A549 (cell line): ENCODE measurements around the gene TRIM69. TPM values are rescaled to one million over a fixed set of nuclear protein-coding genes. Genes with fewer than 3 reads are reported as not detected.

ENCODE experiments used
- ATAC-seq, 2 experiments: fragments of 200-7000 bp in 1 of 2; fragments of >200 bp in 1 of 2; cut with Nextera tagmentation in 1 of 2; cut with Tn5 transposase in 1 of 2; 3 replicates each; pipeline versions ENCODE4 v1.8.0 to v1.9.1; 2018 to 2020; ENCODE audit warnings: mild to moderate bottlenecking in 1 of 2, moderate library complexity in 1 of 2
- CTCF ChIA-PET: fragments of 300-600 bp; sonication (Branson Sonifier 250); formaldehyde crosslinking; extraction: SDS; loops from one replicate; lab custom pipeline; 2021; ENCODE audit warnings: antibody characterized with exemption, inconsistent platforms; lab: Yijun Ruan, JAX
- POLR2A ChIA-PET: fragments of 350-600 bp; formaldehyde crosslinking; extraction: SDS; loops from one replicate; lab custom pipeline; 2021; ENCODE audit warnings: antibody characterized with exemption, inconsistent platforms; lab: Yijun Ruan, JAX
- DNase-seq, 2 experiments: peaks; one replicate each; pipeline versions ENCODE4 v3.0.0 to v3.0.0-alpha.2; 2011 to 2016; ENCODE audit warnings: low read depth in 1 of 2, low spot score in 1 of 2
- FAIRE-seq: peaks from 2 replicates; lab custom pipeline; 2011; peaks lifted over from hg19 to GRCh38; lab: Jason Lieb, UNC
- H3K27ac ChIP-seq, 2 experiments: fragments of >200 bp; sonication (Bioruptor Twin); formaldehyde crosslinking; 3 replicates each; pipeline ENCODE4 v1.5.1; 2016 to 2017
- H3K4me1 ChIP-seq: fragments of >200 bp; sonication (Bioruptor Twin); formaldehyde crosslinking; 3 replicates; pipeline ENCODE4 v1.6.1; 2016
- H3K4me2 ChIP-seq: fragments of >200 bp; sonication (Bioruptor Twin); formaldehyde crosslinking; 3 replicates; pipeline ENCODE4 v1.6.1; 2016
- H3K4me3 ChIP-seq: fragments of >200 bp; sonication (Bioruptor Twin); formaldehyde crosslinking; 3 replicates; pipeline ENCODE4 v1.5.1; 2016
- H3K9me3 ChIP-seq: fragments of >200 bp; sonication (Bioruptor Twin); formaldehyde crosslinking; 3 replicates; pipeline ENCODE4 v1.6.1; 2016
- ATOH8 ChIP-seq: fragments of 250-450 bp; sonication (Bioruptor Pico); IDR thresholded peaks from 2 replicates; pipeline ENCODE4 v1.5.0; 2020; ENCODE audit warnings: low read depth, mild to moderate bottlenecking, moderate library complexity
- BHLHE40 ChIP-seq: IDR thresholded peaks from 2 replicates; pipeline ENCODE4 v1.6.1; 2012; ENCODE audit warnings: low read depth, low read length, inconsistent platforms
- CBX8 ChIP-seq: fragments of 200-600 bp; sonication (generic); IDR thresholded peaks from 2 replicates; pipeline ENCODE4 v1.6.1; 2016
- CEBPB ChIP-seq, 2 experiments: fragments of >200 bp in 1 of 2; sonication (Bioruptor Twin) in 1 of 2; formaldehyde crosslinking in 1 of 2; IDR thresholded peaks; 2 replicates each; pipeline ENCODE4 v1.6.1; 2012 to 2016
- CTCF ChIP-seq: fragments of >200 bp; sonication (Bioruptor Twin); formaldehyde crosslinking; IDR thresholded peaks from 3 replicates; pipeline ENCODE4 v1.5.1; 2016
- E2F6 ChIP-seq: IDR thresholded peaks from 2 replicates; pipeline ENCODE4 v1.6.1; 2012; ENCODE audit warnings: low read depth, borderline replicate concordance
- FOXS1 ChIP-seq: fragments of 250-450 bp; sonication (Bioruptor Pico); IDR thresholded peaks from 2 replicates; pipeline ENCODE4 v1.5.0; 2020; ENCODE audit warnings: mild to moderate bottlenecking, moderate library complexity
- HEYL ChIP-seq: fragments of 250-450 bp; sonication (Bioruptor Pico); IDR thresholded peaks from 2 replicates; pipeline ENCODE4 v1.8.0; 2021; ENCODE audit warnings: mild to moderate bottlenecking, moderate library complexity
- HMGXB4 ChIP-seq: fragments of 250-450 bp; sonication (Bioruptor Pico); IDR thresholded peaks from 2 replicates; pipeline ENCODE4 v1.5.0; 2021; ENCODE audit warnings: mild to moderate bottlenecking, moderate library complexity, borderline replicate concordance
- HOXA7 ChIP-seq: fragments of 250-450 bp; sonication (Bioruptor Pico); IDR thresholded peaks from 2 replicates; pipeline ENCODE4 v1.5.0; 2020; ENCODE audit warnings: mild to moderate bottlenecking, moderate library complexity
- HOXB13 ChIP-seq: fragments of 250-450 bp; sonication (Bioruptor Pico); IDR thresholded peaks from 2 replicates; pipeline ENCODE4 v1.5.0; 2020; ENCODE audit warnings: low read depth, mild to moderate bottlenecking, moderate library complexity
- HOXB5 ChIP-seq: fragments of 250-450 bp; sonication (Bioruptor Pico); IDR thresholded peaks from 2 replicates; pipeline ENCODE4 v1.5.0; 2020; ENCODE audit warnings: mild to moderate bottlenecking, moderate library complexity
- KDM5A ChIP-seq: fragments of 200-600 bp; sonication (generic); IDR thresholded peaks from 2 replicates; pipeline ENCODE4 v1.6.1; 2016; ENCODE audit warnings: antibody characterized with exemption, mild to moderate bottlenecking
- MAZ ChIP-seq: fragments of 150-350 bp; IDR thresholded peaks from 2 replicates; pipeline ENCODE4 v1.6.1; 2014; ENCODE audit warnings: antibody characterized with exemption, low read depth, low read length, borderline replicate concordance
- NR3C1 ChIP-seq: fragments of >200 bp; sonication (Bioruptor Twin); formaldehyde crosslinking; IDR thresholded peaks from 3 replicates; pipeline ENCODE4 v1.6.1; 2017
- PHF8 ChIP-seq: fragments of 200-600 bp; sonication (generic); IDR thresholded peaks from 2 replicates; pipeline ENCODE4 v1.6.1; 2016; ENCODE audit warnings: low read depth, mild to moderate bottlenecking, antibody characterized with exemption, moderate library complexity, borderline replicate concordance
- RAD21 ChIP-seq, 2 experiments: fragments of >200 bp in 1 of 2; sonication (Bioruptor Twin) in 1 of 2; formaldehyde crosslinking in 1 of 2; IDR thresholded peaks in 1 of 2; conservative IDR thresholded peaks in 1 of 2; 2 replicates in 1 of 2; 3 replicates in 1 of 2; pipeline ENCODE4 v1.6.1; 2012 to 2018; ENCODE audit warnings: inconsistent platforms in 1 of 2
- SMC3 ChIP-seq: fragments of >200 bp; sonication (Bioruptor Twin); formaldehyde crosslinking; IDR thresholded peaks from 3 replicates; pipeline ENCODE4 v1.6.1; 2018; ENCODE audit warnings: inconsistent platforms
- ZC3H11A ChIP-seq: fragments of 450-650 bp; IDR thresholded peaks from 2 replicates; pipeline ENCODE4 v1.6.1; 2014; ENCODE audit warnings: antibody characterized with exemption, mild to moderate bottlenecking
- ZFP36 ChIP-seq: fragments of 450-650 bp; IDR thresholded peaks from 2 replicates; pipeline ENCODE4 v1.6.1; 2014; ENCODE audit warnings: borderline replicate concordance; ENCODE audit not compliant: partially characterized antibody
- ZNF302 ChIP-seq: fragments of 250-450 bp; sonication (Bioruptor Pico); IDR thresholded peaks from 2 replicates; pipeline ENCODE4 v1.9.0; 2021; ENCODE audit warnings: inconsistent platforms, mild to moderate bottlenecking, moderate library complexity
- whole genome bisulfite sequencing: methylation state at CpG from one replicate; pipeline ENCODE4 v1.1.6; 2017; ENCODE audit errors: missing lambda C conversion rate; 5-methylcytosine and 5-hydroxymethylcytosine counted together
- polyA plus RNA-seq, 4 experiments: library from polyadenylated mRNA; depleted of rRNA in 3 of 4; stranded (reverse); fragments of >200 nt; fragmentation: RNase III in 1 of 4; extraction: RNeasy Plus Mini Kit Qiagen cat#74134 plus additional on column Dnase treatment in 1 of 4; gene quantifications; 2 replicates in 3 of 4; 3 replicates in 1 of 4; pipeline ENCODE4 v1.2.3, GENCODE V29; 2011 to 2017

Gene TRIM69
- polyA plus RNA-seq, 2 of the 4 experiments (the other 2 are of a cell fraction), result 9.0 to 10.4 TPM

GRCh38 chr15:44713006-44713966 is 23.0 kb upstream of the TRIM69 start:
- ChIA-PET CTCF (interaction anchor here (0.8 to 5.2 kb wide), 19 partner anchors 9 to 129 kb away, joined by 3 to 44 read pairs (median 4); partner anchors contain the start of genes SPG11 and TRIM69), POLR2A (interaction anchor here (0.6 to 4.9 kb wide), 5 partner anchors 14 to 889 kb away, joined by 3 to 81 read pairs (median 7); partner anchors contain the start of genes MFAP1, SPG11 and TRIM69)
- Histone ChIP-seq H3K4me2 (peak overlapping the region; percentile 75), H3K27ac (peak overlapping the region; percentile 77 to 91), H3K9me3 (no peaks in the 10 kb centered on the region), H3K4me3 (peak overlapping the region; percentile 86), H3K4me1 (peaks cover 5% of the 10 kb centered on the region; the same call in 2 of the 3 replicates)
- 42% methylated on average over 5 of the region's 5 CpGs for WGBS
- peak in 1 of 2 experiments; percentile 11; a peak in 2 of 6 replicates for ATAC-seq
- no peak for FAIRE-seq
- TF ChIP-seq HOXA7 (CRISPR knock-in tag) (no peak), ZC3H11A (no peak), E2F6 (no peak), CTCF (peak; percentile 42; the same call in 2 of the 3 replicates), HOXB5 (CRISPR knock-in tag) (no peak), ZNF302 (CRISPR knock-in tag) (no peak), KDM5A (no peak), RAD21 (conservative IDR thresholded peaks at IDR 0.05 in 1 of 2, IDR thresholded peaks at IDR 0.05 in 1 of 2) (peak; percentile 63 to 69), ATOH8 (no peak), SMC3 (peak; percentile 46; the same call in 1 of the 3 replicates), MAZ (no peak), NR3C1 (no peak)
- DNase-seq, result peak; percentile 36 to 60

GRCh38 chr15:44715142-44715796 is 21.1 kb upstream of the TRIM69 start:
- WGBS, result 91% methylated on average over 6 of the region's 6 CpGs
- ATAC-seq (no peak), FAIRE-seq (no peak), DNase-seq (no peak)
- Histone ChIP-seq H3K9me3 (no peaks in the 10 kb centered on the region), H3K4me1 (peaks cover 5% of the 10 kb centered on the region; the same call in 2 of the 3 replicates), H3K27ac (no peak overlapping the region), H3K4me3 (no peak overlapping the region), H3K4me2 (no peak overlapping the region)
- POLR2A ChIA-PET, result interaction anchor here (0.6 to 4.9 kb wide), 2 partner anchors 11 to 12 kb away, joined by 3 to 81 read pairs; no protein-coding TSS in a partner anchor
- TF ChIP-seq CEBPB (IDR thresholded peaks at IDR 0.05), result no peak
- no peak for TF ChIP-seq BHLHE40
- no peak for TF ChIP-seq NR3C1
- no peak for TF ChIP-seq E2F6
- TF ChIP-seq FOXS1 (CRISPR knock-in tag), result no peak
- no peak for TF ChIP-seq PHF8
- TF ChIP-seq HOXB13 (CRISPR knock-in tag), result no peak
- TF ChIP-seq HEYL, result no peak
- no peak for TF ChIP-seq CBX8
- TF ChIP-seq HMGXB4 (CRISPR knock-in tag), result no peak
- TF ChIP-seq KDM5A, result no peak
- TF ChIP-seq ZFP36, result no peak
- CTCF ChIA-PET, result interaction anchor here (0.9 to 5.2 kb wide), 3 partner anchors 13 to 21 kb away, joined by 3 to 44 read pairs (median 4); partner anchors contain the start of gene TRIM69
